Measurements from ENCODE around the gene RLBP1.

Gene RLBP1

DNA sequence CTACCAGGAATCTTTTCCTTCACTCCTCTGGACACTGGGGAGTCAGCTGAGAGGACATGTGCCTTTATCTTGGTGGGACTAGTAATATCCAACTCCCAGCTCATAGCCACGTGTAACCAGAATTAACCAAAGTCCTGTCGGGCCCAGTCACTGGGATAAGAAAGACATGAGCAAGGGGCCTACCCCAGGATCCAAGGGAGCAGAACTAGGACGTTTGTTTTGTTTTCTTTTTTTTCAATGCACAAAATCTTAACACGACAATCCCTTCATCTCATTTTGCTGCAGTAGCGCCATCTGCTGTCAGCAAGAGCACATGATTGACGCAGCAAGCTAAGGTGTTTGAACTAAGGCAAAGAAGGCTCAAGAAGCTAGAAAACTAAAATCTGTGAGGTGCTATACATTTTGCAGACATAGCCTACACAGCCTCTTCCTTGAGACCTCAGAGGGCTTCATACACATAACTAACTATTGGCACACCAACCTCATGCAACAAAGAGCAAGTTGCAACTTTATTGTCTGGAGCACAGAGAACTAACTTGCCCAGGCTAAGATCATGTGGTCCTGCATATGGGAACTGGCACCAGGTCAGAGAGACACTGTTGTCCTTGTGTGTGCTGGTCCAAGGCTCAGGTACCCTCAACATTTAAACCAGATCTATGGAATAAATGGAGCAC lies 43.6 kb downstream of the RLBP1 start:
- DNase-seq (ENCODE audit: low read depth): peak; percentile 77

DNA sequence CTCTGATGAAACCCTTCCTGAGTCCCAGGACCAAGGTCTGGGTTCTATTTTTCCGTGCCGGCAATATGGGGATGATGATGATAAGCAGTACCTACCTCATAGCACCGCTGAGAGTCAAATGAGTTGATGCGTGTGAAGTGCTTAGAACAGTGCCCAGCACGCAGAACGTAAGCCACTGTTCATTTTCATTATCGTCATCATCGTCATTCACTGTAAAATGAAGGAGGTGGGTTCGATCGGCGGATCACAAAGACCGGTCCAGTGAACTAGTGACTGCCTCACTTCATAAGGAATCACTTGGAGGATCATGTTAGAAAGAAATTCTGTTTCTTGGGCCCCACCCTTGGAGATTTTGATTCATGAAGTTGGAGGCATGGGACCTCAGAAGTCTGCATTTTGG lies 44.3 kb downstream of the RLBP1 start:
- DNase-seq (ENCODE audit: low read depth): no peak

DNA sequence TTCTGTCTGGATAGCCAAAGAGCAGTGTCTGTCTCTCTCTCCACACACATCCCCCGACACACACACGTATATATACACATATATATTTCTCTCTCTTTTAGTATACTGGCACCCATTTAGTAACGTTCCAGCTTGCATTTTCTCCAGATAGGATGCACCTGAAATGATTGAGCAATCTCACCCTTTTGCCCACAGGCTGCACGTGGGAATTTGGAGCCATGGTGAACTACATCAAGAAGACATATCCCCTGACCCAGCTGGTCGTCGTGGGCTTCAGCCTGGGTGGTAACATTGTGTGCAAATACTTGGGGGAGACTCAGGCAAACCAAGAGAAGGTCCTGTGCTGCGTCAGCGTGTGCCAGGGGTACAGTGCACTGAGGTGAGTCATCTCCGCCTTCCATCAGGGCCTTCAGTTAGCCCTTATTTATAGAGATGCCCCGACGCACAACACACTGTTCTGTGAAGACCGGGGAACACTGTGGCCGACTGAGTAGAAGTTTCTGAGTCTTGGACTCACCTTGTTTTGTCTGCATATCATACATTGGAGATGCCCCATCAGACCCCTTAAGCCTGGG lies 45.7 kb downstream of the RLBP1 start:
- DNase-seq (ENCODE audit: low read depth): no peak

DNA sequence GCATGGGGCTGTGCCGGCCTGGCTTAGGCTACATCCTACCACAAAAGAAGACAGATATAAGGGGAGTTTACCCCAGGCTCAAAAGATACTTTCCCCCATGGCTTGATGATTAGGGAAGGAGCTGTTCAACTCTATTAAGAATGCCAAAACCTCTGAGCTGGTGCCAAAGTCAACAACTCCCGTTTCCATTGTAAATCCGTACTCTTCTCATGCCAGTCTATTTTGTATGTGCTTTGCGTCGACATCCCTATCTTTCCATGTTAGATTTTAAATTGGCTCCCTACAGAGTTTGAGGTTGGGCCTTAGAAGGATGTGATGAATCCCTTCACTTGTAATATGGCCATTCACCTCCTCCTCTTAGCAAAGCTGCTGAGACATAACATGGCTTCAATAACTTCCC lies 46.9 kb downstream of the RLBP1 start:
- no peak for DNase-seq (ENCODE audit: low read depth)

DNA sequence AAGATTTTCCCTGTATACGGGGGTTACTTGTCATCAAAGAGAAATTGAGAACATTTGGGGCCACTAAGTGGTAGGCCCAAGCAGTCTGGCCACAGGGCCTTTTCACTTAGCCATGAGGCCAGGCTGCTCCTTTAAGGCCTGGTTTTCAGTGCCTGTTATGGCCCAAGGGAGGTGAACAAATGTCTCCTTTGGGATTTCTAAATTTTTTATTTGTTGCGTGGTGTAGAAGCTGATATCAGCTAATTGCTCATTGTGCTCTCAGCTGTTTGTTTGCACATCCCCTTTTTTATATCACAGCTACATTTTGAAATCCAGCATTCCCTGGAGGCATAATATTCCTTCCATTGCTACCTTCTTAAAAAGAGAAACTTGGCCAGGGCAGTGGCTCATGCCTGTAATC lies 48.5 kb downstream of the RLBP1 start:
- DNase-seq (ENCODE audit: low read depth): no peak

DNA sequence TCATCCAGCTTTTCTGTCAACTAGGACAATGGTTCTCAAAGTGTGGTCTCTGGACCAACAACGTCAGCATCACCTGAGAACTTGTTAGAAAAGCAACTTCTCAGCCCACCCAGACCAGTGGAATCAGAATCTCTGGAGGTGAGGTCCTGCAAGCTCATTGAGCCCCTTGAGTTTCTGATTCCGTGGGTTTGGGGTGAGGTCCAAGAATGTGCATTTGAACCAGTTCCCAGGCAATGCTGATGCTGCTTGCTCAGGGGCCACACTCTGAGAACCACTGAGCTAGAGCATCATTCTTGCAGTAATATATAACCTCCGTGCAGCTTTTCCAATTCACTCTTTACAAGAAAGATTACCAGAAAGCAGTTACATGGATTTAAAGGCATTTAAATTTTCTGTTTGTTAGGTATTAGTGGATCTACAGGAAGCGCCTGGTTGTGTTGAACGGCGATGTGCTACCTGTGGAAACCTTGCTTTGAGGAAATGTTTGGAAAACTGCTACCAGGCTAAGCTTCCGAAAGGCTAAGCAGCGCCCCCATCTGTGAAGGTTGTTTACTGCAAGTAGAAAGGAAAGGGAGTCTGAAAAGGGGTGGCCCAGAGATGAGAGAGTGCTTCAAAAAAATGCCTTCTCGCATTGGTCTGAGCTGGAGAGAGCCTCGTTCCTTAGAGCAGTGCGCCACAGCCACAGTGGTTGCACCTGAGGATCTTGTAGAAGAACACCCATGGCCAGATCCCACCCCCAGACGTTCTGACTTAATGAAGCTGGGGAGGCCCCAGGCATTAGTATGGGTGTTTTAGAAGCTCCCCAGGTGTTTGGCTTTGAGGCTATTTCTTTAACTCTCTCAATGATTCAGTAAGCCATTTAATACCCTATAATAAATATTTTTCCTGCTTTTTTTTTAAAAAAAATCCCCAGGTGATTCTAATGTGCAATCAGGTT lies 50.0 kb downstream of the RLBP1 start:
- peak; percentile 64 for DNase-seq (ENCODE audit: low read depth)

DNA sequence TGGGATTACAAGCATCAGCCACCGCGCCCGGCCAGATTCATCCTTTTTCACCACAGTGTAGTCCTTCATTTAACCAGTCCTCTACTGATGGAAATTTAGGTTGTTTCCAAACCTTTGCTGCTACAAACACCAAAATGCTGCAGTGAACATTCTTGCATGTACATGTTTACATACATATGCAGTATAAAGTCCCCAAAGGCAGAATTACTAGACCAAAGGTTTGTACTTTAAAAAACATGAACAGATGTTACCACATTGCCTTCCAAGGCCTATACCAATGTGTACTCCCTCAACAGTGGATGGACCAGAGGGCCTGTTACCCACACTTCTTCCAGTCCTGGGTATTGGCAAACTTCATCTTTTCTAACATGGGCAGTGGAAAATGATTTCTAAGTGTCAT lies 51.0 kb downstream of the RLBP1 start:
- DNase-seq (ENCODE audit: low read depth): no peak

DNA sequence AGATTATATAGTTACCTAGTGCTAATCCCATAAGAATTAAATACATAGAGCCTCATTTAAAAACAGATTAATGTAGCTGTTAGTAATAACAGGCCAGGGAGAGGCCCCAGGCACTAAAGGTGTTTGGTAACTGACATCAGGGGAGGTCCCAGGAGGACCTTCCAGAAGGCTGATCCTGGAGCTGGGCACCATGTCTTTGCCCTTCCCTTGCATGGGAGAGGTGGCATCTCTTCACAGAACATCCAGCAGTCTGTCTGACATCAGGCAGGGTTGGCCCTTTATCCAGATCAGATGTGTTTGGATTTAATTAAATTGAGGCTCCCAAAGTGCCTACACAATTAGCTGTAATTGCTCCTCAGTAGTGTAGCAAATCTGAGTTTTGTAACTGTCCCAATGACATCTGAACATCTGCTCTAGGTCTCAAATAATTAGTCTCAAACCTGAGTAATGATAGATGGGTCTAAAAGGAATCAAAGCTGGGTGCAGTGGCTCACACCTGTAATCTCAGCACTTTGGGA lies 53.0 kb downstream of the RLBP1 start:
- no peak for DNase-seq (ENCODE audit: low read depth)

DNA sequence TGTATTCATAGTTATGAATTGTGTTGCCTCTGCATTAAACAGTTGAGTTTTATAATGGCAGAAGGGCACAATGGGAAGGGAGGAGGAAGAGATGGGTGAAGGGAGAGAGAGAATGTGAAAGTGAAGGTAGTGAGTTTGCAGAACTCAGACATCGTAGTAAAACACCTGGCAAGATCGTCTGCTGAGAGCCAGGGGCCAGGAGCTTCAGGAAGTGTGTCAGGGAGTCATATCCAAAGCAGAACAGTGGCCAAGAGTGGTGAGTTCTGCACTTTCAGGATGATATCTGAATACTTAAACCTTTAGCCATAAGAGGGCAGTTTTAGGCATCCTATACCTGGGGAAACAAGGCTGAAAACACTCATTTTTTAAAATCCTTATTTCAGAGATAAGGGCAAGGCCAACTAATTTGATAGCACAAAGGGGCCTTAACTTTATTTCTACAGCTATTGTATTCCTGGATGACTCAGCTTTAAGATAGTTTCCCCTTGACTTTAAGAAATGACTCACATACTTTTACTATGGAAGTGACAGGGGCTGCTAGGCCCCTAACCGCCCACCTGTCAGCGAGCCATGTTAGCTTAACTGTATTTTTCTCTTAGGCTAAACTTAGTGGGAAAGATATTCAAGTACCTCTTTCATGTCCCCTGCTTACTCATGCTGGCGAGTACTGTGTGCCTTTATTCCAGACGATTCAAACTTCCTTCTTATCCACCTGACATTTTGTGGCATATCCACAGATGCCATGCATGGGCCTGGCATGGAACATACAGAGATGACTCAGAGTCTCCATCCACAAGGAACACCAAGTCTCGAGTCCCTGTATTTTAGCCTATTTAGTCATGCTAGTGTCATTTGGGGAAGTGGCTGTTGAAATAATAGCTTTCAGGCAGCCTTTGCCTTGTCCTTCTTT lies 53.9 kb downstream of the RLBP1 start:
- peak; percentile 84 for DNase-seq (ENCODE audit: low read depth)

DNA sequence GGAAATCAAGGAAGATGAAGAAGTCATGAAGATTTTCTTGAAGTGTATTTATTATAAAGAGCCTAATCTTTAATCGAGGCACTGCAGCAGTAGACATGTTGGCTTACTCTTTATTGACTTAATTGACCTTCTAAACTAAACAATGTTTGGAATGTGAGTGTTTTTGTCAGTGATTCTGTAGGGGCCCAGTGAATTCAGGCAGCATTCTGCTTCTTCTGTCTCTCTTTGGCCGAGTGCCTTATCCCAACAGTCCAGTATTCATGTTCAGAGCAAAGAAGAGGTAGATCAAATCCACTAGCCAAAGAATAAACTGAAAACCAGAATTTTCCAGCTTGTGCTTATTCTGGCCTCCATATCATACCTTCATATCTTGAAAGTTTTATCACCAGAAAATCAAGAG lies 55.7 kb downstream of the RLBP1 start:
- no peak for DNase-seq (ENCODE audit: low read depth)

DNA sequence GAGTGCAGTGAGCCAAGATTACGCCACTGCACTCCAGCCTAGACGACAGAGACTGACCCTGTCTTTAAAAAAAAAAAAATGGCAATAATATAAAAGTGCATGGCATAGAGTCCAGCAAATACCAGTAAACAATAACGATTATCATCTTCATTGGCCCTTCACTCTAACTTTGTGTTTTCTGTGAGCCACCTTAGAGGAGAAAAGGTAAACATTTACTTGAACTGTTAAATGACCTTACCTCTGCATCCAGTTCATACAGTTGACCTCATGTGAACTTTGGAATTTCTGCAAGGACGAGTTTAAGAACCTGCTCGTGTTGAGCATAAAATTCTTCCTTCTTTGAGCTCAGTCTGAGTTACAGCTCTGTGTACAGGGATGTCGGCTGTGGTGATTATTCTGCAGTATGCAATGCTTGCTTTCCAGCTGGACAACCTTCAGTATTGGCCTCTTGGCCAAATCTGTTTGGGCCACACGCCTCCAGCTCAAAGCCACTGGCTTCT lies 56.6 kb downstream of the RLBP1 start:
- DNase-seq (ENCODE audit: low read depth): no peak

DNA sequence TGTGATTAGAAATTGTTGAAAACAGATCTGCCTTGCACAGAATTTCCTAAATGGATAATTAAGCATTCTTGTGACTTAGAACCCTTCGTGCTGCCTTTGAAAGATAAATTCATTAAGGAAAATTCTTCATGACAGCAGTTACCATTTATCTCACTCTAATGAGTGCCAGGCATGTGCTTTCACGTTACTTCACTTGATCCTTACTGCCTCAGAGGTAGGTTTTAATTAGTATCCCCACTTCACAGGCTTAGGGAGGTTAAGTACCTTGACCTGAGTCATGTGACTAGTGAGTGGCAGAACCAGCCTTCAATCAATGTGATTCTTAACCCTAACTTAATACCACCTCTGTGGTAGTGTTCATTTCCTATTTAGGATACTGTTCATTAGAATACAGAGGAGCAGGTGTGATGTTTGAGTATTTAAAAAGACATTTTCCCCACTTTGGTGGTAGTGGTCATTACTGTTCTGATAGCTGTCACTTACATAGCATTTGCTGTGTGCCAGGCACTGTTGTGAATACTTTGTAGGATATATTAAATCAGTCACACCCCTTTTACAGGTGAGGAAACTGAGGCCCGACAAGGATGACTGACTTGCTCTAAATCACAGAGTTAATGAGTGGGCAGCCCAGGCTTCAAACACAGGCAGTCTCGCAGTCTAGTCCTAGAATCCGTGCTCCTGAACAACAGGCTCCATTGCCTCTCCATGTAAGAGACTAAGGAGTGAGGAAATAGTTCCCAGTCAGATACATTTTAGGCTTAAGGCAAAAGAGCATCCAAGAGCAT lies 57.9 kb downstream of the RLBP1 start:
- DNase-seq (ENCODE audit: low read depth): no peak

DNA sequence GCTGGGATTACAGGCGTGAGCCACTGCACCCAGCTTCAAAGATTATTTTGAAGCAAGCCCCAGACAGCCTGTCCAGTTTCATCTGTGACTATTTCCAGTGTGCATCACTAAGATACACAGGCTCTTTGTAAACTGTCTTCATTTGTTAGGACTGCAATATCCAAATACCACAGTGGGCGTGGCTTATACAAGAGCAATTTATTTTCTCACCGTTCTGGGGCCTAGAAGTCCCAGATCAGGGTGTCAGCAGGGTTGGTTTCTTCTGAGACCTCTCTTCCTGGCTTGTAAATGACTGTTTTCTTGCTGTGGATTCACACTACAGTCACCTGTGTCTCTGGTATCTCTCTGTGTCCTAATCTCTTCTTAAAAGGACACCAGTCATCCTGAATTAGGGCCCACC lies 59.7 kb downstream of the RLBP1 start:
- DNase-seq (ENCODE audit: low read depth): no peak

Measured in ELR (cell line).